NOMO-1 treated with dmso at 0.1 percent for 144 hours (cell line): ENCODE data around the gene ARHGAP4.

Source experiments
- DNase-seq: peaks from one replicate; lab custom pipeline; 2025; ENCODE audit not compliant: unreplicated experiment; lab: John Stamatoyannopoulos, UW

The ARHGAP4 gene

DNA sequence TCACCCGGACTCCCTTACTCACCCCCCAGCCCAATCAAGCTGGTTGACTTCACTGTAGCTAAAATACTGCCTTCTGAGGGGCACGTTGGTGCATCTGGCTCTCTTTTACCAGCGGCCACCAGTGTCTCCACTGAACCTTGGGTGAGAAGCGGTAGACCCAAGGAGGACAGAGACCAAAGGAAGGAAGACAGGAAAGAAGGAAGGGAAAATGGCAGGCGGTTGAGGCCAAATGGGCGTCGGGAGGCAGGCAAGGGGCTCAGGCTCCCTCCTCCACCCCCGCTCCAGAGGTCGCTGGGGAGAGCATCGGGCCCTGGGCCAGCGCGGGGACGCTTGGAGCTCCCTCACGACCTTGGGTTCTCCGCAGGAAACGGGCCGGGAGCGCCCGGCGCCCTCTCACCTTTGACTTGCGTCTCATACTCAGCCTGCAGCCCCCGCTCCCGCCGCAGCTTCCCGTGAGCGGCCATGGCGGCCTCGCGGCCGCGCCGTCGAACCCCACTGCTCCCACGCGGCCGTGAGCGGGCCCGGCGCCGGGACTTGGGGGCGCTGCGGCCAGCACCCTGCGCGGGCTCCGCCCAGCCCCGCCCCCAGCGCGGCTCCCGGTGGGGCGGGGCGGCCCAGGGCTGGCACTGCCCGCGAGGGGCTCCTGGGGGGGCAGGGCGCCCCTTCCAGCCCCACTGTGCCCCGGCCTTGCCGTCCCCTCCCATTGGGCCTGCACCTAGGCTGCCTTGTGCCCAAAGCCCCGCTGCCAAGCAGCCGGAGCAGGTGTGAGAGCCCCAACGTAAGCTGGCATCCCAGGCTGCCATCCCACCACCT, at the start of gene ARHGAP4:
Gene ARHGAP4 (minus strand): TSS at position 526 of the 813 bp plus-strand sequence. CDS start 62 bp downstream, at position 464.
- no peak for DNase-seq

DNA sequence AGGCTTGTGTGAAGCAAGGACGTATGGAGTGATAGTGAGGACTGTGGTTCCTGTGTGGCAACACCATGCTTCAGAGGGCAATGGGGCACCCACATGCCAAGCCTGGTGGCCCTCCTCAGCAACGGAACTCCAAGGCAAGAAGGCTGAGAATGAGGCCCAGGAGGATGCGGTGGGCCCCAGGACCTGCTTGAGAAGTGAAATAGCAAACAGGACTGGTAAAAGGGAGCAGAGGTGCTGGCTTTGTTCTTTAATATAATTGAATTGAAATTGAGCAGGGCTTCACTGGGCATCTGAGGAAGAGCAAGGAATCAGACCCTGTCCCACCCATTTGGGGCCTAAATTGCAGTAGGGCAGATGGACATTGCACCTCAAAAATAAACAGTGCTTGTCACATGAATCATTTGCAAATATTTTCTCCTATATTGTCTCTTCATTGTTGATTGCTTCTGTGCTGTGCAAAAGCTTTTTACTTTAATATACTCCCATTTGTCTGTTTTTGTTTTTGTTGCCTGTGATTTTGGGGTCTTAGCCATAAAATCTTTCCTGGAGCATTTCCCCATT, 48.7 kb upstream of the ARHGAP4 start:
- DNase-seq, result no peak

DNA sequence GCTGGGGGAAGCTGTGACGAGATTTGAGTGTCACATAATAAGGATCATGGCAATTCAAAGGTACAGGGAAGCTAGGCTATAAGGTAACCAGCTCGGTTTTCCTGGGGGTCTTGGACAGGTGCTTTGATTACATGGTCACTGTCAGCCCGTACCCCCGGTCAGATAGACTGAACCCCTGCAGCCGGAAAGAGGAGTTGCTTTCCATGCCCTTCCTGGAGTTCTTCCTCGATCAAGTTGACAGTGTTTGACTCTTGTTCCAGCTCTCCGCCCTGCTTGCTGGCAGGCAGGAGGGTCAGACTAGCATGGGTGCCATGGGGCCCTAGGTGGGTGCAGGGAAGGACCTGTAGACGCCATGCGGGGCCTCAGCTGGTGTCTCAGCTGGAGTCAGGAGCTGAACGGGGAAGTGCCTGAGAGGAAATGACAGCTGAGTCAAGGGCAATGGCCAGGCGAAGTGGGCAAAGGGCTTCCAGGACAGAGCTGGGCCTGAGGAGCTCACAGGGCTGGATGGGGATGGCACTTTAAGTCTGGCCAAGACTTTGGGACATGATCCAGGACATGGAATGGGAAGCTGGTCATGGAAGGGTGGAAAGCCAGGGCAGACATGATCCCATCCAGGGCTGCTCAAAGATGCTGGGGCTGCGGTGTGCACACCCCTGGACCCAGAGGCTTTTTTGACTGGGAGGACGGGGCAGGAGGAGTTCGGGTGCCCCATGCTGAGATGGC, 48.1 kb upstream of the ARHGAP4 start:
- no peak for DNase-seq

DNA sequence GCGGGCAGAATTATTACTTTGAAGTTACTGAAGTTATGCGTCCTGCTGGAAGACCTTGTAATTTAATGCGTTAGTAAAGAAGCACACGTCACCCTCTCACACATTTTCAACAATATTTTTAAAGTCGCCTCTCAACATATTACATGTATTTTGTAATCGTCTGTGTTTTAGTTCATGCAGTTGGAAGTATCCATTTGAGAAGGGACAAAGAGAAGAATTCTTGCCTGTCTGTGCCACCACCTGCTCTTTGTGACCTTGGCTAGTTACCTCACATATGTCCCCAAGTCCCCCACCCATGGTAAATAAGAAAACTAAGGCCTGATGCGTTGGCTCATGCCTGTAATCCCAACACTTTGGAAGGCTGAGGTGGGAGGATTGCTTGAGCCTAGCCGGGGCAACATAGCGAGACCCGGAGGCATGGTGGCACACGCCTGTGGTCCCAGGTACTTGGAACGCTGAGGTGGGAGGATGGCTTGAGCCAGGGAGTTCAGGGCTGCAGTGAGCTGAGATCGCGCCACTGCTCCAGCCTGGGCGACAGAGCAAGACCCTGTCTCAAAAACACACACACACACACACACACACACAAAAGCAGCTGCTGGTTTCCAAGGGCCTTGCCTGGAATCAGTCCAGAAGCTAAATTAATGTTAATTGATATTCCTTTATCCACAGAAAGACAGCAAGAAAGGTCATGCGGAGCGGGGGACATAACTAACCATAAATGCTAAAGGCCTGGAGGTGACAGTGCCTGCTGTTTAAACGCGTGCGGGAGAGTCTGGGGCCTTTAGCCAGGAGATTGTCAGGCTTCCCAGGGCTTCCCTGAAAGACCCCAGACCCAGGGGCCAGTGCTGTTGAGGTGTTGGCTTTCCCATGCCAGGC, 47.3 kb upstream of the ARHGAP4 start:
- DNase-seq, result no peak

DNA sequence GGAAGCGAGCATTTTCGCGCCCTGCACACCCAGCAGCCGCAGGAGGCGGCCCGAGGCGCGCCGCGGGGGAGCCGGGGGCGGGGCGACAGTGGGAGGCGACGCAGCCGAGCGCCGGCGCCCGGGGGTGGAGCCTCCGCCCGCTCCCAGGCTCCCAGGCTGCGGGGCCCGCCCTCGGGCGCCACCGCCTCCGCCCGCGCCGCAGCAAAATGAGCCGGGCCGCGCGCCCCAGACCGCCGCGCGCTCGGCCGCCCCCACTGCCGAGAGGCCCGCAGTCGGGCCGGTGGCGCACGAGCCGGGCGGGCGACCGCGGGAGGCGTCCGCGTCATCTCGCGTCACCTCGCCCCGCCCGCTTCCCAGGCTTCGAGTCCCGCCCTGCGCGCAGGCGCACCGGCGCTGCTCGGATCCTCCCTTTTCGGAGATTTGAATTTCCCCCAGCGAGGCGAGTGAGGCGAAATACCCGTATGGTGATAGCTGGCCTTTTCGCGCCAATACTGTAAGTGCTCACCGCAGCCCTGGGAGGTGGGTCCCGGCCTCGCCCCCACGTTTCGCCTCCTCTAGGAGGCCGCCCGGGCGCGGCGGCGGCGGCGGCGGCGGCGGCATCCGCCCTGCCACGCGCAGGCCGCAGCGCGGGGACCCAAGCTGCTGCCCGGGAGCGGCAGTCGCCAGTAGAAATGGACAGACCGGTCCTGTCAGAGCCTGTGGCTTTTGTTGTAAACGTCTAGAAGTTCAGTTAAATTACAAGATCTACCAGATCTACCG, 46.5 kb upstream of the ARHGAP4 start, which contains the start of gene TMEM187:
Gene TMEM187 (plus strand): TSS at position 387 of the 759 bp plus-strand sequence. CDS start 9,309 bp downstream, outside the sequence.
- peak; percentile 86 for DNase-seq

DNA sequence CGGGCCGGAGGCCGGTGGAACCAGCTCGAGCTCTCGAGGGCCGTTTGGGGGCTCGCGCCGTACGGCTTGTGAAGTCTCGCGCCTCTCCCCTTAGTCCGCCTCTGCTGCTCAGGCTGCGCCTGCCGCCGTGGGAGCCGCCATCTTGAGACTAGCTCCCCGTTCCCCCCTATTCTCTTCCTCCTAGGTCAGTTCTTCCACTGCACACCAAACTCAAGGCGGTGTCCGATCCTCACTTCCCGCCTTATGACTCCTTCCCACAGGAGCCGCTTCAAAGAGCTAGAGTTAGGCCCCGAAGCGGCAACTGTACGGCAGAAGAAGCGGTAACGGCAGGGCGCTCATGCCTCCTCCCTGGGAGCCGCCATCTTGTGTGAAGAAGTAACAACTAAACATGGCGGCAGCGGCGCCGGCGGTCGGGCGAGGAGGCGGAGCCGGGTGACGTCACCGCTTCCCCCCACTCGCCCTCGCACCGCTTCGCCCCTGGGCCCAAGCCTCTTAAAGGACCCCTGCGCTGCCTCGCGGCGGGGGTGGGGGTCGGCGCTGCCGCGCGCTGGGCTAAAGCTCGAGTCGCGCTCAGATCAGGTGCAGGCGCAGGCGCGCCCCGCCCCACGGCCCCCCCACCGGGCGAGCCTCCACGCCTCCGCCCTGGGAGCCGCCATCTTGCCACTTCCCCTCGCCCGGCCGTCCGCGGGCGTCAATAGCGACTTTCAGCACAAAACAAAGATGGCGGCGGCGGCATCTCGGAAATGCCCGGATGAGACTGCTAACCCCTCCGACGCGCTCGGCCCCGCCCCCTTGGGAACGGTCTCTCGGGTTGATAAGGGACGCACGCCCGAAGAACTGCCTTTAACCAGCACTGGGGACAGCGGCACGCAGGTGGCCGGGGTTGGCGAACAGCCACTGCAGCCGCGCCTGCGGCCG, 45.6 kb upstream of the ARHGAP4 start, which contains the start of gene HCFC1:
Gene HCFC1 (minus strand): TSS at position 369 of the 918 bp plus-strand sequence. CDS start 978 bp downstream, outside the sequence.
- peak; percentile 91 for DNase-seq

DNA sequence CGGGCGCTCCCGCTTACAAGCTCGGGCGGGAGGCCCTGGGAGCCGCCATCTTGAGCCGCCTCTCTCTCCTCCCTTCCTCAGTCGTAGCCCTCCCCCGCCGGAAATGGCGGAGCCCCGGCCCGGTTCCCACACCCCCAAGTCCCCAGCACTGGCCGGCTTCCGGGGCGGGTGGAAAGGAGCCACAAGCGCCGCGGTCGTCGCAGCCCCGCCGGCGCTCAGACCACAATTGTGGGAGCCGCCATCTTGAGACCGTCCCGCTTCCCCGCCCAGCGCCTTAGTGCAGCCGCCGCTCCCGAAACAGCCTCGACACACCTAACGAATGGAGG, 45.0 kb upstream of the ARHGAP4 start:
- DNase-seq, result peak; percentile 86

DNA sequence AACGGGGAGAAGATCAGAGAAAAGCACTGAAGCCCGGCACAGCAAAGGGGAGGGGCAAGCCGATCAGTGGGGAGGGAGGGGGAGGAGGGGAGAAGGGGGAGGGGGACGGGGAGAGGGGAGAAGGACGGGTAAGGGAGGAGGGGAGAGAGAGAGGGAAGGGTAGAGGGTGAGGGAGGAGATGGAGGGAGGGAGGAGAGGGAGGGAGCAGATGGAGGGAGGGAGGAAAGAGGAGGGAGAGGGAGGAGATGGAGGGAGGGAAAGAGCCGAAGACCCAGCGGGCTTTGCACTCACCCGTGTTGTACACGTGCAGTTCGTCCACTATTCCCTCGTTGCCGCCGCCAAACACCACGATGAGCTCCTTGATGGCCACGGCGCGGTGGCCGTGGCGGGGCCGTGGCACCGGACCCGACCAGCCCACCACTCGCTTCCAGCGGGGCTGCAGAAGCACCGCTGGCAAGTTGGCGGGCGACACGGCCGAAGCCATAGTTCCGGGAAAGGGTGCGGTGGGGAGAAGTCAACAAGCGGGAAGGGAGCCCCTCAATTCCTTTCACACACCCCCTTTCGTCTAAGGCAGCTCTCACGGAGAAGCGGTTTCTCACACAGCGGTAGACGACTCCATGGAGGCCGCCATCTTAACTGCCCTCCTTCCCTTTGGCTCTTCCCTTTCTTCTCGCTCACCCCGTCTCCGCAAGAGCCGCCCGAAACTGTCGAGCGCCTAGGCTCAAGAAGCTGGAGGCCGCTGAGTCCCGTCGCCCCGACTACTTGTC, 44.5 kb upstream of the ARHGAP4 start:
- peak; percentile 36 for DNase-seq

DNA sequence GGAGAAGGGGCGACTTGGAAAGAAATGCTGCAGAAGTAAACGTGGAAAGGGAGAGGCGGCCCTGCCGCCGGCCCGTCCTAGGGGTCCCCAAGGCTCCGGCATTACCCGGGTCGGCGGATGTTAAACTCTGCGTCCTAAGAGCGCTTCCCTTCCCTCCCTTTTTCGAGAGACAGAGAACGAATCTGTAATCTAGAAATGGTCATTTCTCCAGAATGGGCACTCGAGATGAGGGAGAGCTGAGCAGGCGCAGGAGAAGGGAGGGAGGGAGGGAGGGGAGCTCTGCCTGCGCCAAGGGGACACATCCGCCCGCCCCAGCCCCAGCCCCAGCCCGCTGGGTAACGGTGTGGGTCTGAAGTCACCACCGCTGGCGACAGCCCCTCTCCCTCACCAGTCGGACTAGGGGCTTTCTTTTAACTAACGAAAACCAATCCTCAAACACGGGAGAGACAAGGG, 43.9 kb upstream of the ARHGAP4 start:
- no peak for DNase-seq

DNA sequence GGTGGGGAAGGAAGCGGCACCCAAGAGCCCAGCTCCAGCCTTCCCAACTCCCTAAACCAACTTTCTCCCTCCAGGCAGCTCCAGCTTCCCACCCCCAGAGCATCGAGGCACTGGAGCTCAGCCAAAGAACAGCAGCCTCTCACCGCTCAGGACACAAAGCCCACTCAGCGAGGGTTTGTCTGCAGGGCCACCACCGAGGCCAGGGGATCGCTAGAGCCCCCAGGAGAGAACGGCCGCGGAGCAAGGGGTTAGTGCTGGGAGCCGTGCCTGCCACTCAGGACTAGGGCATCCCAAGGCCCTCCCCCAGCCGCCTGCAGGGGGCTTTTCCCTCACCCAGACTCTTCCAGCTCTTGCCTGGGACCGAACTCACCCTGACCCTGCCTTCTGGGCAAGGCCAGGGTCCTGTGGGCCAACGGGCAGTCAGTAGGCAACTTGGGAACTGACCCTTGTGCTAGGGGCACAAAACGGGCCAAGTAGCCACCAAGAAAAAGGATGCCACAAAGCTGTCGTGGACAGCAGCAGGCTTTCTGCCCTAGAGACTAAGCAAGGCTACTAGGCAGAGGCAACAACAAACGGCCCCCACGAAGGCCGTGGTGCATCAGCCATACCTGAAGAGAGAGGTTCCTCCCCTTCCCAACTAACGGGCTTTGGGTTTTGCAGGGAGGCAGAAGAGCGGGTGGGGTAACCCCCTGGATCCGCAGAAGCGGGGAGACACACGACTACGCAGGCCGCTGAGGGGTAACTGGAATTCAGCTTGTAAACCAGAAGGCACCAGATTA, 43.2 kb upstream of the ARHGAP4 start:
- no peak for DNase-seq

DNA sequence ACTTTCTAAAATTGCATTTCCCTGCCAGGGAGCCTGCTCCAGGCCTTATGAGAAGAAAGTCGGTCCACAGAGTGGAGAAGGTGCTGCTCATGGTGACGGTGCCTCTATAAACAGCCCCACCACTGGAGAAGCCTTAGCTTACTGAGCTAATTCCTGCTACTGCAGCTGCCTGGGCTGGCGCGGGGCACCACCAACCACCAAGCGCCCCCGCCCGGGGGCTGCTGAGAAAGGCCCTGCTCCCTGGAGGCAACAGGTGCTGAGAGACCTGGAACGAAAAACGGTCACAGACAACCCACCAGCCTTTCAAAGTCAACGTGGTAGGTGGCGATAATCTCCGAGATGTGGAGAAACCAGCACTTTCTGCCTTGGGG, 42.7 kb upstream of the ARHGAP4 start:
- no peak for DNase-seq

DNA sequence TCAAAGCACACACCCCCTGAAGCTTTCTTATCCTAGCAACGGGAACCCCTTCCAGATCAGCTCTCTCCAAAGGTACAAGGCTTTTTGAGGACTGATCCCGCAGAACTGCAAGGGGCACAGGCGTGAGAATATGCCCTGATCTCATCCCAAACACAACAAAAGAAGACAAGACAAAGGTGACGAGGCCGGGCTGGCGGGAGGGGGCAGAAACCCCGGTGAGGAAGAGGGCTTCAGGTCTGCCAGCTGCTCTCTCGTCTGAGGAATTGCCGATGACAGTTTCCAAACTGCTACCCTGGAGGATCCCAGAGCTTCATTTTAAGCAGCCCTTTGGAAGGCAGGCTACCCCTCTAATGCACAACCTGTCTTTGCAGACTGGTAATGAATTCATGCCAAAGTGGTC, 42.2 kb upstream of the ARHGAP4 start:
- DNase-seq, result no peak

DNA sequence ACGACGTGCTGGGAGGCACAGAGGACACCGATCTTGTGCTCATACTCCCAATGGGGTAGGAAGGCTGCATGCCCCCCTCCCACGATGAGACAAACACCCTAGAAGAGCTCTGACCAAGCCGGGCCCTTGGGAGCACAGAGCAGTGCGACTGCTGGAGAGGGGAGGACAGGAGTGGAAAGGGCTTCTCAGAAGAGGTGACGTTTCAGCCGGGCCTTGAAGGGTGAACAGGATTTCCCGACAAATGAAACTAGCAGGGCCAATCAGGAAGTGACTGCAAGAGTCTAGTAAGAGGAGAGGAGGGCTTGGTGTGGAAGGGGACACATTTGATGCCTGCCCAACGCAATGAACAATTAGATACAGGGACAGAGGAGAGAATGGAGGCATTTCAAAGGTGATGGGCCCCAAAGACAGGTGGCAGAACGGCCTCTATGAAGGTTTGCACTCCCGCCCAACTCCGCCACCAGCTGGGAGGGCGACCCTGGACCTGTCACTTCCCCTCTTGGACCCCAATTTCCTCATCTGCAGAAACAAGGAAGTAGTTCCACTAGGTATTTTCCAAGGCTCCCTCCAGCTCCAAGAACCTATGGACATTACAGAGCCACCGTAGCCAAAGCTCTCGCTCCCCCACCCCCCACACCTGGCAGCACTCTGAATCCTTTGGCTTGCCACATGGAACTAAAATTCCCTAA, 41.6 kb upstream of the ARHGAP4 start:
- no peak for DNase-seq

DNA sequence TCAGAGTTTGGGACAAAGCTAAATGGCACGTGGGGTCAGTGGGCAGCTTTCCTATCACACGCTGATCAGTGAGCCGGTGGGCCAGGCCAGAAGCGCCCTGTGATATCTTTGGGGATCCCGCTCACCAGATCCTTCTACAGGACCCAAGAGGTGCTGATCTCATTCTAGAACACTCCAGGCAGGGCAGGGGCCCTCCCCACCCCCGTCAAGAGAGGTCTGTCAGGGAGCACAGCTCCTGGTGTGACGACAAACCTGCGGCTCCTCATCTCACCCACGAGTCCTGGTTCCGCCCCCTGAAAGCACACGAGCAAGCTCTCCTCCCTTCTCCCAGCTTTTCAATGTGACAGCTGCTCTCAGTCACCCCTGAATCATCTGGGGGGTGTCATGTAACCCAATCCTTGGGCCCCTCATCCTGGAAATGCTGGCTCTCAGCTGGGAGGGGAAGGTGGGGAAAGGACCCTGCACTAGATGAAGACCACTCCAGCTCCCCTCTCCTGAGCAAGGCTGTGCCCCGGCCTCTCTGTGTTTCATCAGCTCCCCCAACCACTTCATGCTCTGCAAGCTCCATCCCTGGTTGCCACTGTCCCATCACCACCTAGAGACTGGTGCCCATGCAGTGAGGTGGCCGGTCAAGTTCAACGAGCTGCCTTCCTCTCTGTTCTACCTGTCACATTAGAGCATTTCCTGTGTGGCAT, 40.9 kb upstream of the ARHGAP4 start:
- no peak for DNase-seq

DNA sequence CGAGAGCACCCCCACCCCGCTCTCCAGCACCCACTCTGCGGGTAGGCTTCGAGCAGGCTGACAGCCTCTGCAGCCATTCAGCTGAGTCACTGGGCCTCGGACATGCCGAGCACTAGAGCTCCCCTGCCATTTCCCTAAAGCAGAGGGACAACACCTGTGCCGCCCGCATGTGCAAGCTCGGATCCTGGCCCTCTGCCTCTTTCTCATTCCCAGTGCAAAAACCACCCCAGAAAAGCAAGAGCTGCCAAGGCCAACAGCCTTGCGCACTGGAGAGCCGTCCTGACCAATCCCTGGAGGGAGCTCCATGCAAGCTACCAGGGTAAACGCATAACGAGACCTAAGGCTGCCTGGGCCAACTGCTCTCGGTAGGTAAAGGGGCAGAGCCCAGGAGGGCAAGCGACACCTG, 40.2 kb upstream of the ARHGAP4 start:
- DNase-seq, result no peak

DNA sequence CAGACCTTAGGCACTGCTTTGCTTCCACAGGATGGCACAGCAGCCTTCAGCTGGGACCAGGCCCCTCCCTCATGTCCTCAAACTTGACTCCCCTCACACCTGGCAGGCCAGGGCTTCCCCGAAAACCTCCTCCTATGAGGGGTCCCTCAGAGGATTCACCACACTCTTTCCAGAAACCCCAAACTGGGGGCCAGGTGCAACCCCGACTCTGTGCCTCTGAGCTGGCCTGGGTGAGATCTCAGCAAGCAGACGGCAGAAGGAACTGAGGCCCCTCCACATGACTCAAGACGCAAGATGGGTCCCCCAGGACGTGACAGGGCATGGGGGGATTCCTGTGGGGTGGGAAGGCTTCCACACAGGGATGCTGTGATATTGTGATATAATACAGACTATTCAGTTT, 39.3 kb upstream of the ARHGAP4 start:
- DNase-seq, result no peak
